GM21737 (cell line): ENCODE data around the gene HGD.
A peak's percentile ranks its signal among the peaks of the same experiment; 100 is the strongest.
"Not testable (repeated sequence)": the region's sequence is repeated elsewhere in the genome, so short reads cannot be mapped to it uniquely, and the experiment has no call there.

ENCODE experiments used
- ATAC-seq: cut with Tn5 transposase; IDR thresholded peaks from one replicate; pipeline ENCODE4 v1.9.1; 2021; ENCODE audit warnings: mild to moderate bottlenecking, moderate library complexity; ENCODE audit not compliant: unreplicated experiment

HGD gene, protein sequence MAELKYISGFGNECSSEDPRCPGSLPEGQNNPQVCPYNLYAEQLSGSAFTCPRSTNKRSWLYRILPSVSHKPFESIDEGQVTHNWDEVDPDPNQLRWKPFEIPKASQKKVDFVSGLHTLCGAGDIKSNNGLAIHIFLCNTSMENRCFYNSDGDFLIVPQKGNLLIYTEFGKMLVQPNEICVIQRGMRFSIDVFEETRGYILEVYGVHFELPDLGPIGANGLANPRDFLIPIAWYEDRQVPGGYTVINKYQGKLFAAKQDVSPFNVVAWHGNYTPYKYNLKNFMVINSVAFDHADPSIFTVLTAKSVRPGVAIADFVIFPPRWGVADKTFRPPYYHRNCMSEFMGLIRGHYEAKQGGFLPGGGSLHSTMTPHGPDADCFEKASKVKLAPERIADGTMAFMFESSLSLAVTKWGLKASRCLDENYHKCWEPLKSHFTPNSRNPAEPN

DNA sequence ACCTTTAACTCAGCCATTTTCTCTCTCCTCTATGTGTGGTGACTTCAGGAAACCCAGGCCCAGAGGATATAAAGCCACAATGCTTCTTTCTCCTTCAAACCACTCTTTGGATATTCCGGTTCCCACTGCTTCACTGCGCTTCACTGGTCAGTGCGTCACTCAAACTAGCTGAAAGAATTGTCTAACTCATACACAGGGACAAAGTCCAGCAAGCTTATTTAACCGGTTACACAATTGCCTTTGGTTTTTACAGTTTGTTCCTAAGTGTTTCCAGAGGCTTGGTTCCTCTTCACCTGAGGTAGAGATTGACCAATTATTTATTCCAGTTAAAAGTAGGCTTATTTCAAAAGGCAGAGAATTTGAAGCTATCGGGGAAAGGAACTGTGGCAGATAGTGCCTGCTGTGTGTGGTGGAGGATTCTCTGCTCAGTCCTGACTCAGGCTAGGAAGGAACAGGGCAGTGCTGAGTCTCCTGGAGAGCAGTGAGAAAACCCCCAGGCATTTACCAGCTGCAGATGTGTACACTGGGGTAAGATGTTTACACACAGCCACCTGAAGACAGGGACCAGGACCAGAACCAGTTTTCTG lies at the start of gene HGD:
Gene HGD, minus strand, starts transcription at position 145 of the 587 bp plus-strand sequence. Its CDS starts 128 bp downstream, at position 17.
- no peak for ATAC-seq

DNA sequence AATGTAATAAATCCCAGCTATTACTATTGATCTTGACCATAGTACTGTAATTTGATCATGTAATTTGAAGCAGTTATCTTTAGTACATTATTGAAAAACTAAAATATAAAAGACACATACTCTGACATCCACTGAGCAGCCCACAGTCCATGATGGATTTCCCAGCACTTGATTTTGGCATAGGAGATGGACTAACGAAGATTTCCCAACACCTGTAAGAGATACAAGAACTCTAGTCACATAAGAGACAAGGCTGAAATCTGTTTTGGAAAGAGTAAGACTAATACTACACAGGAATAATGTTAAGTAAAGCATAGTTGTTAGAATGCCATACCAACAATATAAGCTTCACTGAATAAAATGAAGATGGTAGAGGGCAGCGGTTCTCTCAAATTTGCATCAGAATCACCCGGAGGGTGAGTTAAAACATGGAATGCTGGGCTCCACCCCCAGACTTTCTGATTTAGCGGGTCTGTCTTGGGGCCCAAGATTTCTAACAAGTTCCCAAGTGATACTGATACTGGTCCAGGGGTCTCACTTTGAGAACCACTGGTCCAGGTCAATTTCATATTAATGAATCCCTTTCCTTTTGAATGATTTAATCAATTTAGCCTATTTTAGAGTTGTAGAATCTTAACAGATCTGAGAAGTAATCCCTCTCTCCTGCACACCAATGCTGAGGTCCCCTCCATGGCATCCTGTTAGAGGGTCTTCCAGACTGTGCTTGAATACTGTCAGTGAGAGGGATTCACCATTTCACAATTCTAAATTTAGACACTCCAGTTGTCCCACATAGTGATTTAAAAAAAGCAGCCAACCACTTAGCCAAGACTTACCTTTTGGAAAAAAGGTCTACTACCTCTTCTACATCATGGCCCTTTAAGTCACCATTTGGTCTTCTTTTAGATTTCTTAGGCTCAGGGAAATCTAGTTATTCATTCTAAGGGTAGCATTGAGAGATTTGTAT lies 48.8 kb upstream of the HGD start:
- no peak for ATAC-seq

DNA sequence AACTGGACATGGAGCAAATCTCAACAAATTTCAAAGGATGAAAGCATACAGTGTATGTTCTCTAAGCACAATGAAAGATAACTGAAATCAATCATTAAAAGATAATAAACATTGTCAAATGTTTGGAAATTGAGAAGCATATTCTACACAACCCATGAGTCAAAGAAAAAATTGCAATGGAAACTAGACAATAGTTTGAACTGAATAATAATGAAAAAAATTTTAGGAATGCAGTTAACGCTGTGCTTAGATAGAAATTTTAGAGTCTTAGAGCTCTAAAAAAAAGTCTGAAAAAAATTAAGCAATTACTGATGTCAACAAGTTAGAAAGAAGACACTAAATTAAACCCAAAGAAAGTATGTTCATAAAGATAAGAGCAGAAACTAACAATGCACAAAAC lies 44.8 kb upstream of the HGD start:
- ATAC-seq: no peak

DNA sequence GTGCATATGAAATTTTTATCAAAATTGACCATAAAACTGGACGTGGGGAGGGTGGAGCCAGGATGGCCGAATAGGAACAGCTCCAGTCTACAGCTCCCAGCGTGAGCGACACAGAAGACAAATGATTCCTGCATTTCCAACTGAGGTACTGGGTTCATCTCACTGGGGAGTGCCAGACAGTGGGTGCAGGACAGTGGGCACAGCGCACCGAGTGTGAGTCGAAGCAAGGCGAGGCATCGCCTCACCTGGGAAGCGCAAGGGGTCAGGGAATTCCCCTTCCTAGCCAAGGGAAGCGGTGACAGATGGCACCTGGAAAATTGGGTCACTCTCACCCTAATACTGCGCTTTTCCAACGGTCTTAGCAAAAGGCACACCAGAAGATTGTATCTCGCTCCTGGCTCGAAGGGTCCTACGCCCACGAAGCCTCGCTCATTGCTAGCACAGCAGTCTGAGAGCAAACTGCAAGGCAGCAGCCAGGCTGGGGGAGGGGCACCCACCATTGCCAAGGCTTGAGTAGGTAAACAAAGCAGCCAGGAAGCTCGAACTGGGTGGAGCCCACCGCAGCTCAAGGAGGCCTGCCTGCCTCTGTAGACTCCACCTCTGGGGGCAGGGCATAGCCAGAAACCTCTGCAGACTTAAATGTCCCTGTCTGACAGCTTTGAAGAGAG lies 37.3 kb upstream of the HGD start:
- ATAC-seq: not testable (repeated sequence)

DNA sequence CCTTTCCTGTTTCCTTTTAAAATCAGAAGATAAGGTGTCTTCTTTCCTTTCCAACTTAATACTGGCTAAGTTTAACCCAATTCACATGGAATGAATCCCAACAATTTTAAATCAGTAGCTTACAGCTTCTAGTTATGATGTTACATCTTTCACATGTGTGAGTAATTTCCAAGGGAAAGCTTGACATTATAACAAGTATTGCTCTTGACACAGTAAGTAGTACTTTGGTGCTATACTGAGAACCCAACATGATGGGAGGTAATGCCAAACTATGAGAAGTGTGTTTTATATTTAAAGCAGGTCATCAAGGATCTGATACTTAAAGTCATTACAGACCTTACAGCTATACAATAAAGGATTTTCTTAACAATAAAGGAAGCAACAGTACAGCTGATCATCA lies 31.2 kb upstream of the HGD start:
- no peak for ATAC-seq

DNA sequence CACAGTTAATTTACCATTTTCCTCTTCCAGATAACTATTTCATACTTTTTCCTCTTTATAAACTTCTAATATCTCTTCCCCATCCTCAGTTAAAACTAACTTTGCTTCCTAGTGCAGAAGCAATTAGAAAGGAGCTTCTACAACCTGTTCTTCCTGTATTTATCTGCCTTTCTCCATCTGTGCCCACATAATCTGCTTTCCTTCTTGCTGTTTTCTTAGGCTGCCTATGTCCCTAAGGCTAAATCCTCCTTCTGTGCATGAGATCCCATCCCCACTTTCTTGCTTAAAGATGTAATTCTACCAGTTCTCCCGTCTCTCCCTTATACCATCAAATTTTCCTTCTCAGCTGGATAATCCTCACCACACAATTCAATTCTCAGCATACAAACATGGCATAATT lies 28.3 kb upstream of the HGD start:
- ATAC-seq: no peak

DNA sequence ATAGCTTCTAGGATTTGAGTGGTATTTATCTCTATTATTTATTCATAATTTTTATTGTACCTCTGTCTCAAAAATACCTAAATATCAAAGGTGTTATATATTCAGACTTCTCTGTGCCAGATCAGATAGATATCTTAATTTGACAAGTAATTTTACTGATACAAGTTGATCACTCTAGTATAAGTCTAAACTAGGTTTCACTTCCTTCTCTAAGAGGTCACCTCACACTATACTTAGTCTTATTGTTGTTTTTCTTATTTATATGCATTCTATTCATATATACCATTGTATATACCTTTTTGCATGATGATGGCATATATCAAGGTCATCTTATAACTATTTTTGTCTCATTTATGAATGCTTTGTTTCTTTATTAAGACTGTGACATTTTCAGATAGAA lies 26.4 kb upstream of the HGD start:
- peak; percentile 57 for ATAC-seq

DNA sequence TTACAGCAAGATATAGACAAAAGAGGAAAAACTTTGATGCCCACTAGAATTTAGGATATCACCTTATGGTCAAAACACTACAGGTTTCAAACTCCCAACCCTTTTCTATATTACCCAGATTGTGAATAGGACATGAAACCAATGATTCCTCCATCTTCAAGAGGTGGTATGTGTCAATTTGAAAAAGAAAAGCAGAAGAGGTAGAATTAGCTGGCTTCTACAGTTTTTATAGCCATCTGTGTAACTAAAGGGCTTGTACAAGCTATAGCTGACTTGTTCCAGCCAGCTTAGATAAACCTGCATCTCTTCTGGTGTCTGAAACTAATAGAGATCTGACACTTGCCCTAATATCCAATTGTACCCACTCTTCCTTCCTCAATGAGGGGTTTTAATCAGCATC lies 24.9 kb upstream of the HGD start:
- ATAC-seq: no peak

DNA sequence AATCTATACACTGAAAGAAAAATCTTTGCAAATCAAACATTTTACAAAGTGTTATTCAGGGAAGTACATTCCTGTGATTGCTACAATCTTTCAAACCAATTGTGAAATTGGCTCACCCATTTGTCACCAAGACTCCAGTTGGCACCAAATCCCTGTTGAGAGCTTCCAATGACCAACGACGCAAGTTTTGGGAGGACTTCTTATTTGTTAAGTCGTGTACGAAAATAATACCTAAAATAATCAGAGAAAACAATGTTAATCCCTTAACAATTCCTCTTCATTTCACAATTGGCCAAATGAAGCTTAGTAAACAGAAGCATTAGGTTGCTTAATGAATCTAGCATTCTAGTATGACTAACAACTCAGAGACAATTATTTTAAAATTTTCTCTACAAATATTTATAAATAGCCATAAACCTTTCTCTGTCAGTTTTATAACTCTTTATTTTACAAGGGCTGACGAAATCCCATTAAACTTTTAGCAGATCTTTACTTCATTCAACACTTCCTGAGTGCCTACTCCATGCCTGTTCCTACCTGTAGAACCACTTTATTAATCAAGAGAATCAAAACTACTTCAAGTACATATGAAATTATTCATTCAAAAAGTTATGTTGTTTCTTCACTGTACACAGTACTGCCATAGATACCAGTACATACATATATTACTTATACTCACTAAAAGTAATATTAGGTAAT lies 24.0 kb upstream of the HGD start:
- ATAC-seq: no peak

DNA sequence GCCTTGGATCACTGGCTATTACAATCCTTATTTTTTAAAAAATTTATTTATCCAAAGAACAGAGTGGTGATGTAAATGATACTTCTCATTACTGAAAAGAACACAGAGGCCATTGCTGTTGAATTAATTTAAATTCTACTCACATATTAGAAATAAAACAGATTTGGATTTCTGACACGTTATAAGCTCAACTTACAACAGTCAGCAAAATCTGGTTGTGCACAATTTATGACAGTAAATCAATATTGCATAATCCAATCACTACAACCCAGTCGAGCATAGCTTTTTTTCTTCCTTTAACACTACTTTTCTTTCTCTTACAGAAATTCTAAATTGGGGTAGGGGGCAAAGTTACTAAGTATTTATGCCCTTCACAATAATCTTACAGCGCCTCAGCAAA lies 17.3 kb upstream of the HGD start:
- no peak for ATAC-seq

DNA sequence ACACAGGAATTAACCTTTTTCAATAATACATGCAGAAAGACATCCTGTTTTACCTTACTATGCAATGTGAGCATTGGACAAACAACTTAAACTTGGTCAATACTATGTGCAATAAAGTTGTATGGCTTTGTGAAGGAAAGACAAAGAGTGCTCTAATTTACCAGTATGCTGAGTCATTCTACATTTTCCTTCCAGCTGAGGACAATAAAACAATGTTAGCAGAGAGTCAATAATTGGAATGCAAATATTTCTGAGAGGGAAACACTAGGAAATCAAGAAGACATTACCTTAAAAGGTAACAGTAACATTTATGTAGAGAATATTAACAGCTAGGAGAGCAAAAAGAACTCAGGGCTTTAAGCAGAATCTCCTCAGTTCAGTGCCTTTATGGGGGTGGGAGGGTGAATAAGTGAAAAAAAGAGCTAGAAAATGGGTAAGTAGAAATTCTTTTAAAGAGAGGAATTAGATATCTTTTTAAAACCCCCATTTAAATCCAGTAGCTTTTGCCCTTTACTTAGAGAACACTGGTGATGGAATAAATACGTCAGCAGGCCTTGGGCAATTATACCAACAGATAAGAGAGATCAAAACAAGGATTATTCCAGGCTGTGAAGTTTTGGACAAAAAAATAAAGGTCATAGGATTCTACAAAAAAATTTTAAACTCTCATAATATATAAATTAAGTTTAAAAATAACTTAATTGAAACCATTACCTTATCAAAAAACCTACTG lies 11.6 kb upstream of the HGD start:
- no peak for ATAC-seq

DNA sequence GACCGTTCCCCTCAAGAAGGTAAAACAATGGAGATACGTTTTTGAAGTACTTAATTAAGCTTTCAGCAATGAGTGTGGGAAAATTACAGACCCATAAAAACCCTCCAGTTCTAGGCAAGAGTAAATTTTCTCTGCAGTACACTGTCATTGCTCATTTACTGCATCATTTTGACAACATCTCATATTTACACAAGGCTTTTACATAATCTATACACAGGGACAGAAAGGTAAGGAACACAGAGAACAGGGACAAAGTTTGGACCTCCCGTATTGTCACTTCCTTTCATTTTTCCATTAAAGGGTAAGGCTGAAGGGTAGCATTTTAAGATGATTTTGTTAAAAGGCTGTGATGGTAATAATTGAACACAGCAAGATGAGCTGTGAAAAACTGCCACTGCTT lies 7.4 kb upstream of the HGD start:
- no peak for ATAC-seq

DNA sequence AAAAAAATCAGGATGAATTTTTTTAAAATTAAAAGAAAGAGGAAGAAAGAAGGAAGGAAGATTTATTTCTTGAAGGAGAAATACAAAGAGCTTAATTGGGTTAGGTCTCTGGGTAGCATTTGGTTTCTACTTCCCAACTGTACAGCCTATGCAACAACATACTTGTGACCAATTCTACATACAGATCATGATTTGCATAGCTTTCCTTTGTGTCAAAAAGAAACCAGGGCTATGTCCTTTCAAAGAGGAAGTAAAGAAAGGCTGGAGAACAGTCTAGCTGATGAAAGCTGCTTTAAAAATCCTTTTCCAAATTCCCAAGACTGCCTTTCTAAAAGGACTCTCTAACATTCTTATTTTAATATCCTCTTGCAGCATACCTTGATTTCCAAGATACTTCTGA lies 6.1 kb upstream of the HGD start:
- peak; percentile 97 for ATAC-seq

DNA sequence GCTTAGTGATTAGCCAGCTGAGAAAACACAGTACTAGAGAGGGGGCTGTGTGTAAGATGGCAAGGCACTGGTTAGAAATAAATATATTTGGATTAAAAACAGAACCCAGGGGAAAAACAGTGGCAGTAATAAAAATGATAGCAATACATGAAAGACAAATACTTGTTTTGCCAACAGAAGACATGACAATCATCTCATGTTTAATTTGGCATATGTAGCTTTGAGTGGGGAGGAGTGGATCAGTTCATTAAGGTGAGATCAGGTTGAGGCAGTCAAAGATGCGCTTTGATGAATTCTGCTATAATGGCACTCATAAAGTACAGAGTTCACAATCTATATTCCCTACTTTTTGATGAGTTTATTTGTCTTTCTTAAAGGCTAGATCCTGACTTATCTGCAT lies 3.4 kb upstream of the HGD start:
- ATAC-seq: no peak

DNA sequence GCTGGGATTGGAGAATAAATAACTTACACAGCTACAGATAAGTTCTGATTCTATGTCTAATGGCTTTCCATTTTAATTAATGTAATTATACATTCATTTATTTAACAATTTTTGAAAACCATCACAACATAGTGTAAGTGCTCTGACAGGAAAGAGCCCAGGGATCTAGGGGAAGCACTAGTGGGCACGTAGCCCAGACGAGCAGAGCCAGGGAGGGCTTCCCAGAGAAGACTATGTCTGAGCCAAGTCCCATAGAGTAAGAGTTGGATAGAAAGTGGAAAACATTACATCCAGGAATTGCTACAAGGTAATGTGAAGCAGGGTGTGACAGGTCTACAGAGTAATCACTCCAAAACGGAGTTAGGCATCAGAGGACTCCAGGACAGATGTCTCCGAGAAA lies 2.9 kb upstream of the HGD start:
- no peak for ATAC-seq

DNA sequence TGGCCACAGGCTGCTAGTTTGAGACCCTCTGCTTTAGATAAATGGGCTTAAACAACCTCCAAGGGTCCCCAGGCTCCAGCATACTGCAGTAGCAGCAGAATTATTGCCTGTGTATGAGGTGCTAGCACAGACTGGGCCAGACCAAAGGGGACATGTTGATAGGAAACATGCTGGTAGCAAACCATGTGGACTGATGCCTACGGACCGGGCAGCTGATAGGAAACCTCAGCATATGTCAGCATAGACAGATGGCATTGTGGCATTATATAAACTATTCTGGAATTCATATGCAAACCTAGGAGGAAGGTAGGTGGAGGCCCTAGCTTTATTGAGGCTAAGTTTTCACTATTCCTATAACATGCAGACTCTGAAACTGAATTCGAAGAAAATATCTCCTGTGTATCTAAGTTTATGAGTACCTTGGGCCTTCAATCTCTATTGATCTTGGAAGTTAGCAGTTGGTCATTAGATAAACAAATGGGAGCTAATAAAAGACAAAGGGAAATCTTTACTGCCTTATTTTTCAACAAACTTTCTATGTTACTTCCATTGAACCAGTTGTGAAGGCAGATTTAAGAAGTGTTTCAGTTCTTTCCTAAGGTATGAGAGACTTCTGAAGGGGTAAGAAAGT lies 1.7 kb upstream of the HGD start:
- ATAC-seq: no peak

DNA sequence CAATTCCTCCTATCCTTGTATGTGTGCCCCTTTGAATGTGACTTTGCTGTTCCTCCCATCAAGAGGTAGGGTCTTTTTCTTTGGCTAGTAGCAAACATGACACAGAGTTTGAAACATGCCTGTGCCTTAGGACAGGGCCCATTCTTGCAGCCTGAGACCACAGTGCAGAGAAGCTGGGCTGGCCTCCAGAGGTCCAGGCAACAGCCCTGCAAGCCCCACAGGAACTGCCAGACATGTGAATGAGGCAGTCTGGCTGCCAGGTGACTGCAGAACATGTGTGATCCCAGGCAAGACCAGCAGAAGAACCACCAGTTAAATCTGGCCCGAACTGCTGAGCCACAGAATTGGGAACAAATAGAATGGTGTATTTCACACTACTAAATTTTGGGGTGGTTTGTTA lies 1.2 kb upstream of the HGD start:
- ATAC-seq: no peak

DNA sequence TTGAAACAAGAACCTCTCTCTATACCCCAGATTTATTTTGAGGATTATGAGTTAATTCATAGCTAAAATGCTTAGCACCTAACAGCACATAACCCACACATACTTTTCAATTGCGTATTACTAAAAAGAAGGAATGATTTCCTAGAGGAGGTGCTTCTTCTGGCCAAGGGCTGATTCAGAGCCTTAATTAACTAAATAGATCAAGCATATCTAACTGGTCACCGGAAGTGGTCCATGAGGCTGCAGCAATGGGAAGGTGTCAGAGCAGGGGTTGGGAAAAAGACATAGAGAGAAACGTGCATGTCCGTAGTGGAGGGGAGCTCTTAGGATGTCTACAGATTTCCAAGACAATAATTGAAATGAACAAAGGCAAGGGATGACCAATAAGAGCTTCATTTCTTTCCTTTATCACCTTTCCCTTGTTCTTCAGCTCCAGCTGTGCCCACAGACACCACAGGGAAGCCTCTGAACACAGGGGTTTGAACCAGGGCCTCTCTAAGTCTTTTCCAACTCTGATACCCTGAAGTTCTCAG lies 467 bp downstream of the HGD start:
- no peak for ATAC-seq

DNA sequence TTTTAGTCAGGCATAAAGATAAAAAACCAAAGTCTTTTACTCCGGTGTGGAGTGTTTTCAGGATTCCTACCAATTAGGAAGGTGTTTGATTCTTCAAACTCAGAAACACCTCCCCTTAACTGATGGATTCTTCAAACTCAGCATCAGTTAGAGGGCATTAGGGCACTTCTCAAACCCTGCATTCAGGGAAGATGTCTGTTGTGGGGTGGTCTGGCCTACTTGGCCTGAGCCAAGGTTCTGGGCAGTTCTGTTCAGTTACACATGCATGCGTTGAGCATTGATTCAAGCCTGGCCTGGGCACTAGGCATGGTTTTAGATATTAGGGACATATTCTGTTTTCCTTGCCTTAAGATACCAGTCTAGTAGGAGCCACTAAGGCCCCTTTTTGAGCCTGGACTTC lies 1.0 kb downstream of the HGD start:
- no peak for ATAC-seq
